B cell (primary cell): ENCODE measurements around the gene LHX1. TPM values are rescaled to one million over a fixed set of nuclear protein-coding genes. Genes with fewer than 3 reads are reported as not detected.

ENCODE experiments used
- ATAC-seq: fragments of 200-7000 bp; cut with Tn5 transposase; one replicate; pipeline ENCODE4 v1.10.0; 2021; ENCODE audit warnings: low read depth, mild to moderate bottlenecking, moderate number of reproducible peaks, moderate library complexity
- CTCF ChIA-PET: fragments of 350-600 bp; sonication (Branson Sonifier 250); formaldehyde crosslinking; loops from one replicate; lab custom pipeline; 2021; ENCODE audit warnings: antibody characterized with exemption, inconsistent platforms; lab: Charles Lee
- POLR2A ChIA-PET: fragments of 350-600 bp; sonication (Branson Sonifier 250); formaldehyde crosslinking; loops from one replicate; lab custom pipeline; 2021; ENCODE audit warnings: antibody characterized with exemption; lab: Charles Lee
- DNase-seq: peaks from one replicate; pipeline ENCODE4 v3.0.0; 2013
- H2AFZ ChIP-seq: 2 replicates; pipeline ENCODE4 v1.6.1; 2012; ENCODE audit warnings: mild to moderate bottlenecking, low read depth, low read length; ENCODE audit not compliant: insufficient read depth, poor library complexity, severe bottlenecking
- H3K27ac ChIP-seq, 2 donors: 1 replicate in 1 of 2; 2 replicates in 1 of 2; pipeline ENCODE4 v1.5.1; 2012 to 2013; ENCODE audit warnings: low read length in 2 of 2, mild to moderate bottlenecking in 2 of 2, moderate library complexity in 1 of 2
- H3K27me3 ChIP-seq, 4 experiments: fragments of 200-600 bp in 1 of 4; sonication (generic) in 1 of 4; replicated peaks in 1 of 4; 1 replicate in 2 of 4; 2 replicates in 2 of 4; pipeline versions ENCODE4 v1.6.1 to v1.7.0; 2013 to 2016; ENCODE audit warnings: low read length in 3 of 4, mild to moderate bottlenecking in 2 of 4, mixed read lengths in 1 of 4, moderate library complexity in 1 of 4; ENCODE audit not compliant: insufficient read depth in 4 of 4, control insufficient read depth in 3 of 4; ENCODE audit errors: control extremely low read depth in 1 of 4
- H3K36me3 ChIP-seq, 2 experiments: replicated peaks in 1 of 2; 1 replicate in 1 of 2; 2 replicates in 1 of 2; pipeline versions ENCODE4 v1.6.1 to v1.7.1; 2013; ENCODE audit warnings: low read length in 1 of 2; ENCODE audit not compliant: insufficient read depth in 2 of 2, control insufficient read depth in 1 of 2; ENCODE audit errors: control extremely low read depth in 1 of 2, extremely low read depth in 1 of 2
- H3K4me1 ChIP-seq, 2 donors: fragments of 200-600 bp in 1 of 2; sonication (generic) in 1 of 2; 1 replicate in 1 of 2; 2 replicates in 1 of 2; pipeline versions ENCODE4 v1.5.1 to v1.6.1; 2013 to 2017; ENCODE audit warnings: low read length in 2 of 2; ENCODE audit not compliant: control insufficient read depth in 2 of 2, insufficient read depth in 2 of 2
- H3K4me2 ChIP-seq: replicated peaks from 2 replicates; pipeline ENCODE3; 2012; ENCODE audit warnings: mild to moderate bottlenecking, low read depth, low read length; ENCODE audit not compliant: poor library complexity, severe bottlenecking
- H3K4me3 ChIP-seq, 5 experiments: fragments of 200-600 bp in 1 of 5; sonication (generic) in 1 of 5; 1 replicate in 3 of 5; 2 replicates in 2 of 5; pipeline versions ENCODE4 v1.5.1 to v1.7.0; 2011 to 2016; ENCODE audit warnings: low read length in 4 of 5, mild to moderate bottlenecking in 4 of 5, low read depth in 2 of 5, control low read depth in 1 of 5, moderate library complexity in 1 of 5; ENCODE audit not compliant: insufficient read depth in 1 of 5; ENCODE audit errors: control extremely low read depth in 1 of 5, extremely low read depth in 1 of 5
- H3K79me2 ChIP-seq: fragments of 200-600 bp; sonication (generic); one replicate; pipeline ENCODE4 v1.6.0; 2016; ENCODE audit warnings: low read length; ENCODE audit not compliant: control insufficient read depth, insufficient read depth
- H3K9ac ChIP-seq: fragments of 200-600 bp; sonication (generic); 2 replicates; pipeline ENCODE4 v1.6.1; 2017; ENCODE audit warnings: mild to moderate bottlenecking, low read length, moderate library complexity
- H3K9me3 ChIP-seq, 3 donors: one replicate each; pipeline versions ENCODE4 v1.6.1 to v1.7.1; 2013; ENCODE audit warnings: low read length in 2 of 3; ENCODE audit not compliant: control insufficient read depth in 2 of 3, insufficient read depth in 1 of 3; ENCODE audit errors: control extremely low read depth in 1 of 3
- H4K20me1 ChIP-seq: 2 replicates; pipeline ENCODE4 v1.6.0; 2012; ENCODE audit warnings: mild to moderate bottlenecking, low read length; ENCODE audit not compliant: insufficient read depth, control insufficient read depth, poor library complexity, severe bottlenecking
- H3K27ac Mint-ChIP-seq: one replicate; pipeline ENCODE4 v1.8.0; 2021; ENCODE audit warnings: mixed read lengths
- H3K27me3 Mint-ChIP-seq: one replicate; pipeline ENCODE4 v1.8.0; 2021; ENCODE audit warnings: mixed read lengths
- H3K4me1 Mint-ChIP-seq: one replicate; pipeline ENCODE4 v1.8.0; 2021; ENCODE audit warnings: mixed read lengths
- H3K4me3 Mint-ChIP-seq: one replicate; pipeline ENCODE4 v1.8.0; 2021; ENCODE audit warnings: mixed read lengths
- H3K9me3 Mint-ChIP-seq: one replicate; pipeline ENCODE4 v1.8.0; 2022; ENCODE audit warnings: mixed read lengths; ENCODE audit not compliant: insufficient read depth
- EZH2 ChIP-seq: IDR thresholded peaks from 2 replicates; pipeline ENCODE4 v1.6.1; 2012; ENCODE audit warnings: borderline replicate concordance, low read depth, mild to moderate bottlenecking, moderate library complexity, low read length; ENCODE audit not compliant: insufficient read depth, poor library complexity, severe bottlenecking
- WGBS: methylation state at CpG from one replicate; pipeline ENCODE4 v1.1.5; 2013; ENCODE audit warnings: missing lambda C conversion rate; ENCODE audit not compliant: insufficient coverage; 5-methylcytosine and 5-hydroxymethylcytosine counted together
- intact Hi-C: fragments of 100-400 bp; cut with micrococcal nuclease; formaldehyde crosslinking; loops from one replicate; pipeline ENCODE4 v1.10.0; 2022
- polyA plus RNA-seq: library from polyadenylated mRNA; depleted of rRNA; stranded (reverse); fragments of >200 nt; gene quantifications from 2 replicates; pipeline ENCODE4 v1.2.3, GENCODE V29; 2012
- total RNA-seq, 2 donors: library from RNA; stranded (reverse); fragments of 120-200 nt in 1 of 2; gene quantifications; 1 replicate in 1 of 2; 2 replicates in 1 of 2; pipeline versions ENCODE4 v1.2.3 to v1.2.4, GENCODE V29; 2013 to 2022
- TF ChIP-seq, protein P1 (sequence below): fragments of 200-600 bp; IDR thresholded peaks from one replicate; pipeline ENCODE4 v1.8.0; 2022; ENCODE audit warnings: antibody characterized with exemption, mild to moderate bottlenecking

The LHX1 gene
- total and polyA plus RNA-seq, 2 donors (not counting 1 experiment from before 2014, with no cell fraction given) = not detected

GRCh38 chr17:36941265-36942010 is 4.2 kb downstream of the LHX1 start:
- ChIA-PET CTCF (no interaction called here), POLR2A (no interaction called here)
- Histone ChIP-seq H3K4me1 (peaks cover 59 to 81% of the 10 kb centered on the region in 2 donors), H3K27me3 (peaks cover 0 to 98% (median 91%) of the 10 kb centered on the region in 4 experiments), H3K79me2 (no peaks in the 10 kb centered on the region), H3K4me3 (no peak overlapping the region), H3K27ac (no peak overlapping the region), H3K9ac (no peak overlapping the region), H3K9me3 (peaks cover 0 to 77% (median 18%) of the 10 kb centered on the region in 3 donors), H4K20me1 (peaks cover 29% of the 10 kb centered on the region), H3K4me2 (peak overlapping the region; percentile 66), H3K36me3 (no peaks in the 10 kb centered on the region), H2AFZ (no peak overlapping the region)
- DNase-seq (peak; percentile 51), ATAC-seq (no peak)
- Mint-ChIP-seq H3K9me3 (no peaks in the 10 kb centered on the region), H3K27ac (peak overlapping the region; percentile 70), H3K4me3 (peak overlapping the region; percentile 36), H3K27me3 (peaks cover 68% of the 10 kb centered on the region), H3K4me1 (peaks cover 34% of the 10 kb centered on the region)
- intact Hi-C loops = loop anchor here (10.0 kb wide), 1 partner anchor 803 kb away; the partner anchor contains the start of gene HNF1B
- WGBS = 26% methylated on average over 11 of the region's 17 CpGs
- TF ChIP-seq, protein P1, sequence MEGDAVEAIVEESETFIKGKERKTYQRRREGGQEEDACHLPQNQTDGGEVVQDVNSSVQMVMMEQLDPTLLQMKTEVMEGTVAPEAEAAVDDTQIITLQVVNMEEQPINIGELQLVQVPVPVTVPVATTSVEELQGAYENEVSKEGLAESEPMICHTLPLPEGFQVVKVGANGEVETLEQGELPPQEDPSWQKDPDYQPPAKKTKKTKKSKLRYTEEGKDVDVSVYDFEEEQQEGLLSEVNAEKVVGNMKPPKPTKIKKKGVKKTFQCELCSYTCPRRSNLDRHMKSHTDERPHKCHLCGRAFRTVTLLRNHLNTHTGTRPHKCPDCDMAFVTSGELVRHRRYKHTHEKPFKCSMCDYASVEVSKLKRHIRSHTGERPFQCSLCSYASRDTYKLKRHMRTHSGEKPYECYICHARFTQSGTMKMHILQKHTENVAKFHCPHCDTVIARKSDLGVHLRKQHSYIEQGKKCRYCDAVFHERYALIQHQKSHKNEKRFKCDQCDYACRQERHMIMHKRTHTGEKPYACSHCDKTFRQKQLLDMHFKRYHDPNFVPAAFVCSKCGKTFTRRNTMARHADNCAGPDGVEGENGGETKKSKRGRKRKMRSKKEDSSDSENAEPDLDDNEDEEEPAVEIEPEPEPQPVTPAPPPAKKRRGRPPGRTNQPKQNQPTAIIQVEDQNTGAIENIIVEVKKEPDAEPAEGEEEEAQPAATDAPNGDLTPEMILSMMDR = no peak
- no peak for TF ChIP-seq EZH2

DNA sequence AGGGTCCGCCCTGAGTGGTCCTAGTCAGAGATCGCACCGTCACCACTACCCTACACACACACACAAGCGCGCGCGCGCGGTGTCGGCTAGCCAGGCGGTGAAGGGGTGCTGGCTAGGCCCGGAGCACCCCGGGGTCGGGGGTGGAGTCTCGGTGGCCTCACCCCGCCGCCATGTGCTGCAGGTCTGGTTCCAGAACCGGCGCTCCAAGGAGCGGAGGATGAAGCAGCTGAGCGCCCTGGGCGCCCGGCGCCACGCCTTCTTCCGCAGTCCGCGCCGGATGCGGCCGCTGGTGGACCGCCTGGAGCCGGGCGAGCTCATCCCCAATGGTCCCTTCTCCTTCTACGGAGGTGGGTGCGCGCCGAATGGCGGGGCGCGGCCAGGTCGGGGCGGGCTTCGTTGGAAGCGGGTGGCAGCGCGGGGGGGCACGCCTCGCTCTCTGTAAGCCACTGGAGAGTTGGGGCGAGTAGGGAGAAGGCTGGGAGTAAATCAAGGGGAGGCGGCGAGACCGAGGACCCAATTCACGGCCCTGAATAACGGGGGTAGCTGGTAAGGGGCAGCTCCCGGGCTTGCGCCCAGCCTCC is 4.8 kb downstream of the LHX1 start:
- DNase-seq (peak; percentile 47), ATAC-seq (no peak)
- H3K27ac ChIP-seq = no peak overlapping the region
- H3K27me3 Mint-ChIP-seq = peaks cover 70% of the 10 kb centered on the region
- peaks cover 0 to 75% (median 18%) of the 10 kb centered on the region in 3 donors for H3K9me3 ChIP-seq
- POLR2A ChIA-PET = no interaction called here
- H3K4me1 ChIP-seq = peaks cover 52 to 81% of the 10 kb centered on the region in 2 donors
- peak overlapping the region; percentile 36 for H3K4me3 Mint-ChIP-seq
- H4K20me1 ChIP-seq = peaks cover 29% of the 10 kb centered on the region
- intact Hi-C loops = loop anchor here (10.0 kb wide), 1 partner anchor 803 kb away; the partner anchor contains the start of gene HNF1B
- peaks cover 0 to 98% (median 92%) of the 10 kb centered on the region in 4 experiments for H3K27me3 ChIP-seq
- CTCF ChIA-PET = no interaction called here
- H3K9ac ChIP-seq = peak overlapping the region; percentile 7
- peak overlapping the region; percentile 66 for H3K4me2 ChIP-seq
- H2AFZ ChIP-seq = peak overlapping the region; percentile 0
- WGBS = 13% methylated on average over 57 of the region's 57 CpGs
- H3K36me3 ChIP-seq = no peaks in the 10 kb centered on the region
- TF ChIP-seq, protein P1 = no peak
- TF ChIP-seq EZH2 = no peak
- H3K9me3 Mint-ChIP-seq = no peaks in the 10 kb centered on the region
- peak overlapping the region in 2 of 5 experiments; percentile 10 to 17 for H3K4me3 ChIP-seq
- H3K79me2 ChIP-seq = no peaks in the 10 kb centered on the region
- peak overlapping the region; percentile 70 for H3K27ac Mint-ChIP-seq
- H3K4me1 Mint-ChIP-seq = peaks cover 29% of the 10 kb centered on the region
